Measurements from ENCODE around the gene UMODL1. TPM values are rescaled to one million over a fixed set of nuclear protein-coding genes. Genes with fewer than 3 reads are reported as not detected.

UMODL1 gene
- total RNA-seq, 1 donor from 2014 or later, result 0.19 TPM

GRCh38 chr21:42086969-42087368 is 15.9 kb downstream of the UMODL1 start:
- H3K9me3 Mint-ChIP-seq (ENCODE audit: low read depth), result no peaks in the 10 kb centered on the region
- peaks cover 6% of the 10 kb centered on the region for H3K4me1 Mint-ChIP-seq (ENCODE audit: low read depth)
- H3K36me3 Mint-ChIP-seq (ENCODE audit: insufficient read depth), result no peaks in the 10 kb centered on the region
- H3K27me3 Mint-ChIP-seq, result peaks cover 25% of the 10 kb centered on the region
- no peak for TF ChIP-seq CTCF (IDR thresholded peaks at IDR 0.05; ENCODE audit: unreplicated experiment)
- H3K27ac Mint-ChIP-seq, result no peak overlapping the region
- no peak for DNase-seq (ENCODE audit: low spot score, unreplicated experiment)
- H3K4me3 Mint-ChIP-seq (ENCODE audit: low read depth), result no peak overlapping the region

- H3K4me3 Mint-ChIP-seq (ENCODE audit: low read depth), result no peak overlapping the region
- H3K27me3 Mint-ChIP-seq, result peaks cover 20% of the 10 kb centered on the region
- no peaks in the 10 kb centered on the region for H3K36me3 Mint-ChIP-seq (ENCODE audit: insufficient read depth)
- H3K9me3 Mint-ChIP-seq (ENCODE audit: low read depth), result no peaks in the 10 kb centered on the region
- H3K4me1 Mint-ChIP-seq (ENCODE audit: low read depth), result peaks cover 6% of the 10 kb centered on the region
- no peak for TF ChIP-seq CTCF (IDR thresholded peaks at IDR 0.05; ENCODE audit: unreplicated experiment)
- no peak for DNase-seq (ENCODE audit: low spot score, unreplicated experiment)
- no peak overlapping the region for H3K27ac Mint-ChIP-seq
These were observed 17.0 kb downstream of the UMODL1 start for GRCh38 chr21:42088148-42088547.

GRCh38 chr21:42088658-42089057 is 17.5 kb downstream of the UMODL1 start:
- TF ChIP-seq CTCF (IDR thresholded peaks at IDR 0.05; ENCODE audit: unreplicated experiment), result no peak
- Mint-ChIP-seq H3K27me3 (peaks cover 17% of the 10 kb centered on the region), H3K27ac (no peak overlapping the region), H3K4me1 (ENCODE audit: low read depth) (peaks cover 6% of the 10 kb centered on the region), H3K36me3 (ENCODE audit: insufficient read depth) (no peaks in the 10 kb centered on the region), H3K4me3 (ENCODE audit: low read depth) (no peak overlapping the region), H3K9me3 (ENCODE audit: low read depth) (no peaks in the 10 kb centered on the region)
- no peak for DNase-seq (ENCODE audit: low spot score, unreplicated experiment)

GRCh38 chr21:42089093-42089631 is 18.0 kb downstream of the UMODL1 start:
- Mint-ChIP-seq H3K27me3 (peaks cover 17% of the 10 kb centered on the region), H3K9me3 (ENCODE audit: low read depth) (no peaks in the 10 kb centered on the region), H3K4me3 (ENCODE audit: low read depth) (no peak overlapping the region), H3K27ac (no peak overlapping the region), H3K4me1 (ENCODE audit: low read depth) (peaks cover 6% of the 10 kb centered on the region), H3K36me3 (ENCODE audit: insufficient read depth) (no peaks in the 10 kb centered on the region)
- TF ChIP-seq CTCF (IDR thresholded peaks at IDR 0.05; ENCODE audit: unreplicated experiment), result no peak
- no peak for DNase-seq (ENCODE audit: low spot score, unreplicated experiment)

GRCh38 chr21:42089665-42090310 is 18.7 kb downstream of the UMODL1 start:
- no peak overlapping the region for H3K27ac Mint-ChIP-seq
- no peak overlapping the region for H3K4me3 Mint-ChIP-seq (ENCODE audit: low read depth)
- DNase-seq (ENCODE audit: low spot score, unreplicated experiment), result no peak
- peaks cover 6% of the 10 kb centered on the region for H3K4me1 Mint-ChIP-seq (ENCODE audit: low read depth)
- H3K27me3 Mint-ChIP-seq, result peaks cover 17% of the 10 kb centered on the region
- H3K36me3 Mint-ChIP-seq (ENCODE audit: insufficient read depth), result no peaks in the 10 kb centered on the region
- H3K9me3 Mint-ChIP-seq (ENCODE audit: low read depth), result no peaks in the 10 kb centered on the region
- no peak for TF ChIP-seq CTCF (IDR thresholded peaks at IDR 0.05; ENCODE audit: unreplicated experiment)
